GM19397 (cell line): ENCODE data around the gene HP1BP3.

ENCODE experiments used
- ATAC-seq: cut with Tn5 transposase; IDR thresholded peaks from one replicate; pipeline ENCODE4 v1.9.1; 2021; ENCODE audit warnings: mild to moderate bottlenecking, moderate library complexity; ENCODE audit not compliant: unreplicated experiment

The HP1BP3 gene

DNA sequence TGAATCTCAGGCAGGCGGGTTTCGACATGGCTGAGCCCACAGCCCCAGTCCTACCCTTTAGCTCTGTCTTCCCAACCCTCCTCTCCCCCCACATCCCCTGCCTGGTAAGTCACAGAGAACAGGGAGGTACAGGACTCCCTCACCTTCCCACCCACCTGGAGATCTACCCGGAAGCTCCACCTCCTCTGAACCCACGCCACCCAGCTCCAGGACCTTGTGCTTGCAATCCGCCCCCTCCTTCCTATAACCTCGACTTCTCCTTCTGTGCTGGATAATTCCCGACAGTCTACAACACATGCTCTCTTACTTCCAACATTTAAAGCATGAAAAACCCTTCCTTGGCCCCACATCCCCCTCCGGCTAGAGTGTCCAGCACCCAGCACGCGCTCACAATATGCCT, 91.6 kb downstream of the HP1BP3 start:
- no peak for ATAC-seq

DNA sequence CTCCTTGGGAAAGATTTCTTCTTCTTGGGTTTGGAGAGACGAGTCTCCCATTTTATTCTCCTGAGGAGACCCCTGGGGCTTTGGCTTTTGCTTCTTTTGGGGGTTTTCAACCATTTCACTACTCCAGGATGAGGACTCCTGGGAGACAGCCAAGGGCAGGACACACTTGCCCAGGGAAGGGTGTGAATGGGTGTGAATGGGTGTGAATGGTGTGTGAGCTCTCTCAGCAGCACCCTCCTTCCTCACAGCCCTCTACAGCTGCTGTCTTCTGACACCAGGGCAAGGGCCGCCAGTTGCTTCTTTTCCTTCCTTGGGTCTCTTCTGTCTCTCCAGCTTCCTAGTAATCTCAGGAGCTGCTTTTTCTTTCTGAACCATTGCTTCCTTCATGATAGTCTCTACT, 93.5 kb downstream of the HP1BP3 start:
- ATAC-seq: no peak
